ENCODE data around the gene ZNF300. TPM values are rescaled to one million over a fixed set of nuclear protein-coding genes. Genes with fewer than 3 reads are reported as not detected.
A peak's percentile ranks its signal among the peaks of the same experiment; 100 is the strongest.
"Not testable (repeated sequence)": the region's sequence is repeated elsewhere in the genome, so short reads cannot be mapped to it uniquely, and the experiment has no call there.

Gene ZNF300
- polyA plus RNA-seq (ENCODE audit: insufficient read length in 10 of 10): 10 to 100 TPM in 6 of 10 donors, 1 to 10 TPM in 4; 8.6 to 17.6 (median 10.4) TPM
- long read RNA-seq, donor 1, full-length matches to known transcripts: 3 of 3 reads
- long read RNA-seq, donor 1, partial matches to known transcripts: 0 of 3 reads
- long read RNA-seq, donor 1, other reads (novel, unspliced or antisense): 0 of 3 reads
- long read RNA-seq, donor 2, full-length matches to known transcripts: 3 of 3 reads
- long read RNA-seq, donor 2, partial matches to known transcripts: 0 of 3 reads
- long read RNA-seq, donor 2, other reads (novel, unspliced or antisense): 0 of 3 reads
- long read RNA-seq, donor 3: 0 reads
- long read RNA-seq, donor 4: 0 reads
- long read RNA-seq, donor 5, full-length matches to known transcripts: 3 of 3 reads
- long read RNA-seq, donor 5, partial matches to known transcripts: 0 of 3 reads
- long read RNA-seq, donor 5, other reads (novel, unspliced or antisense): 0 of 3 reads
- long read RNA-seq, donor 6, full-length matches to known transcripts: 4 of 4 reads
- long read RNA-seq, donor 6, partial matches to known transcripts: 0 of 4 reads
- long read RNA-seq, donor 6, other reads (novel, unspliced or antisense): 0 of 4 reads
- long read RNA-seq, donor 7, full-length matches to known transcripts: 2 of 2 reads
- long read RNA-seq, donor 7, partial matches to known transcripts: 0 of 2 reads
- long read RNA-seq, donor 7, other reads (novel, unspliced or antisense): 0 of 2 reads
- long read RNA-seq, donor 8, full-length matches to known transcripts: 1 of 1 reads
- long read RNA-seq, donor 8, partial matches to known transcripts: 0 of 1 reads
- long read RNA-seq, donor 8, other reads (novel, unspliced or antisense): 0 of 1 reads
- long read RNA-seq, donor 9: 0 reads

- DNase-seq: peak; percentile 94 to 97 (median 94)
Observed at GRCh38 chr5:150904479-150905311, at the start of gene ZNF300. TSS of gene ZNF300 (minus strand) at chr5:150904980. CDS start at chr5:150903155, 1,825 bp downstream.

- DNase-seq: no peak
Observed at GRCh38 chr5:150948539-150948938, 43.8 kb upstream of the ZNF300 start.

- DNase-seq: peak; percentile 92 to 97 (median 95)
Observed at GRCh38 chr5:150946351-150946905, 41.6 kb upstream of the ZNF300 start.

- DNase-seq: no peak
Observed at GRCh38 chr5:150945947-150946346, 41.2 kb upstream of the ZNF300 start.

- peak in 1 of 3 donors; percentile 15 for DNase-seq
Observed at GRCh38 chr5:150945486-150945885, 40.7 kb upstream of the ZNF300 start.

GRCh38 chr5:150931368-150931965, 26.7 kb upstream of the ZNF300 start:
- no peak for DNase-seq

- peak in 1 of 3 donors; percentile 14 for DNase-seq
Observed at GRCh38 chr5:150918613-150919012, 13.8 kb upstream of the ZNF300 start.

- DNase-seq: no peak
Observed at GRCh38 chr5:150912312-150912814, 7.6 kb upstream of the ZNF300 start.

GRCh38 chr5:150905312-150905683, 518 bp upstream of the ZNF300 start:
- DNase-seq: no peak

GRCh38 chr5:150901446-150901845, 3.3 kb downstream of the ZNF300 start:
- no peak for DNase-seq

GRCh38 chr5:150895431-150896428, 9.1 kb downstream of the ZNF300 start:
- DNase-seq: no peak

- DNase-seq: no peak
Observed at GRCh38 chr5:150879358-150879757, 25.4 kb downstream of the ZNF300 start.

- no peak for DNase-seq
Observed at GRCh38 chr5:150862070-150862469, 42.7 kb downstream of the ZNF300 start.

GRCh38 chr5:150860246-150860821, 44.4 kb downstream of the ZNF300 start:
- DNase-seq: no peak

- not testable (repeated sequence) for DNase-seq
Observed at GRCh38 chr5:150856700-150857099, 48.1 kb downstream of the ZNF300 start.

- no peak for DNase-seq
Observed at GRCh38 chr5:150853561-150853960, 51.2 kb downstream of the ZNF300 start.

- no peak for DNase-seq
Observed at GRCh38 chr5:150851039-150851438, 53.7 kb downstream of the ZNF300 start.

- DNase-seq: no peak
Observed at GRCh38 chr5:150848271-150848670, 56.5 kb downstream of the ZNF300 start.

GRCh38 chr5:150847334-150847695, 57.5 kb downstream of the ZNF300 start:
- DNase-seq: no peak

All from muscle of back (tissue), 13 donors.